Measurements from ENCODE around the gene YBX3.

GRCh38 chr12:10690906-10691305 lies 32.2 kb downstream of the YBX3 start:
- no peak for TF ChIP-seq CTCF (conservative IDR thresholded peaks at IDR 0.05; ENCODE audit: low read depth, low read length)
- no peak for TF ChIP-seq EZH2phosphoT487 (IDR thresholded peaks at IDR 0.05; ENCODE audit: borderline replicate concordance, low read length)

All from PC-3 (cell line).